K562 (cell line): Measurements from ENCODE around the gene MTMR12. TPM values are rescaled to one million over a fixed set of nuclear protein-coding genes. Genes with fewer than 3 reads are reported as not detected.

Source experiments
- BCOR ChIP-seq: fragments of 450-650 bp; IDR thresholded peaks from 2 replicates; pipeline ENCODE4 v1.6.1; 2016
- CBX8 ChIP-seq: fragments of 200-600 bp; sonication (generic); IDR thresholded peaks from 2 replicates; pipeline ENCODE4 v1.6.1; 2012; ENCODE audit warnings: borderline replicate concordance, mixed run types, low read depth, mild to moderate bottlenecking, moderate library complexity, mixed read lengths, low read length, control low read depth, inconsistent platforms; ENCODE audit not compliant: poor library complexity, severe bottlenecking; ENCODE audit errors: extremely low read depth
- CC2D1A ChIP-seq: fragments of 450-650 bp; IDR thresholded peaks from 2 replicates; pipeline ENCODE4 v1.6.1; 2017; ENCODE audit warnings: mild to moderate bottlenecking
- CTBP1 ChIP-seq: fragments of 450-650 bp; IDR thresholded peaks from 2 replicates; pipeline ENCODE4 v1.6.1; 2016; ENCODE audit warnings: borderline replicate concordance
- DMBX1 ChIP-seq: fragments of 250-450 bp; sonication (Bioruptor Pico); IDR thresholded peaks from 2 replicates; pipeline ENCODE4 v1.8.0; 2022; ENCODE audit warnings: inconsistent platforms, mild to moderate bottlenecking, moderate library complexity, borderline replicate concordance
- HLTF ChIP-seq: fragments of 450-650 bp; IDR thresholded peaks from 2 replicates; pipeline ENCODE4 v1.6.1; 2016
- MAFK ChIP-seq: IDR thresholded peaks from 2 replicates; pipeline ENCODE4 v1.6.1; 2011; ENCODE audit warnings: low read length, improper control_type of control experiment
- SMAD4 ChIP-seq: fragments of 250-450 bp; sonication (Bioruptor Pico); conservative IDR thresholded peaks from 2 replicates; pipeline ENCODE4 v1.8.0; 2021; ENCODE audit warnings: inconsistent platforms, mild to moderate bottlenecking, moderate library complexity
- SMARCE1 ChIP-seq: fragments of 450-650 bp; IDR thresholded peaks from 2 replicates; pipeline ENCODE4 v1.7.1; 2016; ENCODE audit warnings: mild to moderate bottlenecking
- SNRNP70 ChIP-seq: fragments of 200-400 bp; formaldehyde crosslinking; optimal IDR thresholded peaks from 2 replicates; pipeline ENCODE3; 2017; ENCODE audit warnings: low read depth, low read length
- TEAD2 ChIP-seq: fragments of 450-650 bp; IDR thresholded peaks from 2 replicates; pipeline ENCODE4 v1.6.1; 2016; ENCODE audit warnings: missing genetic modification characterization, control low read depth, missing compliant biosample characterization
- ZBTB34 ChIP-seq: fragments of 250-450 bp; sonication (Bioruptor Pico); IDR thresholded peaks from 2 replicates; pipeline ENCODE4 v1.8.0; 2021; ENCODE audit warnings: mild to moderate bottlenecking, moderate library complexity
- ZNF263 ChIP-seq: sonication (generic); formaldehyde crosslinking; IDR thresholded peaks from 2 replicates; pipeline ENCODE4 v1.8.0; 2022; ENCODE audit warnings: mild to moderate bottlenecking, missing genetic modification reagents, borderline replicate concordance
- ZNF449 ChIP-seq: fragments of 250-450 bp; sonication (Bioruptor Pico); IDR thresholded peaks from 2 replicates; pipeline ENCODE4 v1.8.0; 2022; ENCODE audit warnings: moderate library complexity, mild to moderate bottlenecking, inconsistent platforms
- polyA plus RNA-seq, 8 experiments: library from polyadenylated mRNA; depleted of rRNA in 4 of 8; stranded (reverse) in 5 of 8; unstranded in 3 of 8; fragments of >200 nt; fragmentation: Nextera tagmentation in 2 of 8; fragmentation: Illumina TruSeq in 1 of 8; extraction: Ambion mirVana in 2 of 8; extraction: Trizol in 1 of 8; gene quantifications; 2 replicates each; pipeline versions ENCODE4 v1.2.1 to v1.2.3, GENCODE V29; 2011 to 2014; ENCODE audit warnings: inconsistent platforms in 1 of 8, missing spikeins in 1 of 8
- total RNA-seq, 7 experiments: library from RNA; depleted of rRNA in 6 of 7; stranded (reverse); fragments of >200 nt in 6 of 7; fragmentation: Illumina TruSeq in 2 of 7; extraction: Trizol in 2 of 7; gene quantifications; 2 replicates each; pipeline versions ENCODE4 v1.2.1 to v1.2.3, GENCODE V29; 2011 to 2021; ENCODE audit warnings: low replicate concordance in 1 of 7
- TF ChIP-seq, protein P1 (sequence below): fragments of 150-350 bp; IDR thresholded peaks from 2 replicates; pipeline ENCODE4 v1.6.1; 2014; ENCODE audit warnings: low read depth, mild to moderate bottlenecking, low read length, borderline replicate concordance
- TF ChIP-seq, protein P2 (sequence below): IDR thresholded peaks from 2 replicates; pipeline ENCODE4 v1.6.1; 2012; ENCODE audit warnings: low read depth, low read length, improper control_type of control experiment, borderline replicate concordance
- TF ChIP-seq, protein P3 (sequence below): fragments of 250-450 bp; sonication (Bioruptor Pico); IDR thresholded peaks from 2 replicates; pipeline ENCODE4 v1.4.0; 2020; ENCODE audit warnings: mild to moderate bottlenecking, moderate library complexity

Gene MTMR12
- total and polyA plus RNA-seq, 9 of the 15 experiments (the other 6 are each of a cell fraction or from before 2014, with no cell fraction given), result 4.0 to 28.7 (median 17.1) TPM

- TF ChIP-seq, protein P1, sequence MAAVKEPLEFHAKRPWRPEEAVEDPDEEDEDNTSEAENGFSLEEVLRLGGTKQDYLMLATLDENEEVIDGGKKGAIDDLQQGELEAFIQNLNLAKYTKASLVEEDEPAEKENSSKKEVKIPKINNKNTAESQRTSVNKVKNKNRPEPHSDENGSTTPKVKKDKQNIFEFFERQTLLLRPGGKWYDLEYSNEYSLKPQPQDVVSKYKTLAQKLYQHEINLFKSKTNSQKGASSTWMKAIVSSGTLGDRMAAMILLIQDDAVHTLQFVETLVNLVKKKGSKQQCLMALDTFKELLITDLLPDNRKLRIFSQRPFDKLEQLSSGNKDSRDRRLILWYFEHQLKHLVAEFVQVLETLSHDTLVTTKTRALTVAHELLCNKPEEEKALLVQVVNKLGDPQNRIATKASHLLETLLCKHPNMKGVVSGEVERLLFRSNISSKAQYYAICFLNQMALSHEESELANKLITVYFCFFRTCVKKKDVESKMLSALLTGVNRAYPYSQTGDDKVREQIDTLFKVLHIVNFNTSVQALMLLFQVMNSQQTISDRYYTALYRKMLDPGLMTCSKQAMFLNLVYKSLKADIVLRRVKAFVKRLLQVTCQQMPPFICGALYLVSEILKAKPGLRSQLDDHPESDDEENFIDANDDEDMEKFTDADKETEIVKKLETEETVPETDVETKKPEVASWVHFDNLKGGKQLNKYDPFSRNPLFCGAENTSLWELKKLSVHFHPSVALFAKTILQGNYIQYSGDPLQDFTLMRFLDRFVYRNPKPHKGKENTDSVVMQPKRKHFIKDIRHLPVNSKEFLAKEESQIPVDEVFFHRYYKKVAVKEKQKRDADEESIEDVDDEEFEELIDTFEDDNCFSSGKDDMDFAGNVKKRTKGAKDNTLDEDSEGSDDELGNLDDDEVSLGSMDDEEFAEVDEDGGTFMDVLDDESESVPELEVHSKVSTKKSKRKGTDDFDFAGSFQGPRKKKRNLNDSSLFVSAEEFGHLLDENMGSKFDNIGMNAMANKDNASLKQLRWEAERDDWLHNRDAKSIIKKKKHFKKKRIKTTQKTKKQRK, result no peak
- TF ChIP-seq, protein P2, sequence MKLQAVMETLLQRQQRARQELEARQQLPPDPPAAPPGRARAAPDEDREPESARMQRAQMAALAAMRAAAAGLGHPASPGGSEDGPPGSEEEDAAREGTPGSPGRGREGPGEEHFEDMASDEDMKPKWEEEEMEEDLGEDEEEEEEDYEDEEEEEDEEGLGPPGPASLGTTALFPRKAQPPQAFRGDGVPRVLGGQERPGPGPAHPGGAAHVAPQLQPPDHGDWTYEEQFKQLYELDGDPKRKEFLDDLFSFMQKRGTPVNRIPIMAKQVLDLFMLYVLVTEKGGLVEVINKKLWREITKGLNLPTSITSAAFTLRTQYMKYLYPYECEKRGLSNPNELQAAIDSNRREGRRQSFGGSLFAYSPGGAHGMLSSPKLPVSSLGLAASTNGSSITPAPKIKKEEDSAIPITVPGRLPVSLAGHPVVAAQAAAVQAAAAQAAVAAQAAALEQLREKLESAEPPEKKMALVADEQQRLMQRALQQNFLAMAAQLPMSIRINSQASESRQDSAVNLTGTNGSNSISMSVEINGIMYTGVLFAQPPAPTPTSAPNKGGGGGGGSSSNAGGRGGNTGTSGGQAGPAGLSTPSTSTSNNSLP, result no peak
- TF ChIP-seq ZNF449 (CRISPR knock-in tag) (no peak), ZBTB34 (CRISPR knock-in tag) (no peak), SMARCE1 (no peak), SNRNP70 (no peak), CTBP1 (peak; percentile 28; the same call in 1 of the 2 replicates), SMAD4 (CRISPR knock-in tag) (no peak; the same call in 1 of the 2 replicates), DMBX1 (no peak), HLTF (no peak), BCOR (peak; percentile 84), ZNF263 (no peak), CC2D1A (no peak), CBX8 (no peak), MAFK (no peak), TEAD2 (tag) (no peak)
- TF ChIP-seq, protein P3, sequence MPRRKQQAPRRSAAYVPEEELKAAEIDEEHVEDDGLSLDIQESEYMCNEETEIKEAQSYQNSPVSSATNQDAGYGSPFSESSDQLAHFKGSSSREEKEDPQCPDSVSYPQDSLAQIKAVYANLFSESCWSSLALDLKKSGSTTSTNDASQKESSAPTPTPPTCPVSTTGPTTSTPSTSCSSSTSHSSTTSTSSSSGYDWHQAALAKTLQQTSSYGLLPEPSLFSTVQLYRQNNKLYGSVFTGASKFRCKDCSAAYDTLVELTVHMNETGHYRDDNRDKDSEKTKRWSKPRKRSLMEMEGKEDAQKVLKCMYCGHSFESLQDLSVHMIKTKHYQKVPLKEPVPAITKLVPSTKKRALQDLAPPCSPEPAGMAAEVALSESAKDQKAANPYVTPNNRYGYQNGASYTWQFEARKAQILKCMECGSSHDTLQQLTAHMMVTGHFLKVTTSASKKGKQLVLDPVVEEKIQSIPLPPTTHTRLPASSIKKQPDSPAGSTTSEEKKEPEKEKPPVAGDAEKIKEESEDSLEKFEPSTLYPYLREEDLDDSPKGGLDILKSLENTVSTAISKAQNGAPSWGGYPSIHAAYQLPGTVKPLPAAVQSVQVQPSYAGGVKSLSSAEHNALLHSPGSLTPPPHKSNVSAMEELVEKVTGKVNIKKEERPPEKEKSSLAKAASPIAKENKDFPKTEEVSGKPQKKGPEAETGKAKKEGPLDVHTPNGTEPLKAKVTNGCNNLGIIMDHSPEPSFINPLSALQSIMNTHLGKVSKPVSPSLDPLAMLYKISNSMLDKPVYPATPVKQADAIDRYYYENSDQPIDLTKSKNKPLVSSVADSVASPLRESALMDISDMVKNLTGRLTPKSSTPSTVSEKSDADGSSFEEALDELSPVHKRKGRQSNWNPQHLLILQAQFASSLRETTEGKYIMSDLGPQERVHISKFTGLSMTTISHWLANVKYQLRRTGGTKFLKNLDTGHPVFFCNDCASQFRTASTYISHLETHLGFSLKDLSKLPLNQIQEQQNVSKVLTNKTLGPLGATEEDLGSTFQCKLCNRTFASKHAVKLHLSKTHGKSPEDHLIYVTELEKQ (CRISPR knock-in tag), result no peak
Observed at GRCh38 chr5:32329395-32329834, 16.7 kb upstream of the MTMR12 start (continued).
